Measurements from ENCODE around the gene KDM5C.

- TF ChIP-seq CTCF (IDR thresholded peaks at IDR 0.05) (no peak), POLR2A (IDR thresholded peaks at IDR 0.05) (no peak)
Measured at GRCh38 chrX:53256446-53257041, 31.5 kb upstream of the KDM5C start.

Measured in body of pancreas (tissue), 4 donors.